ENCODE measurements around the gene EIF4G1. TPM values are rescaled to one million over a fixed set of nuclear protein-coding genes. Genes with fewer than 3 reads are reported as not detected.
A peak's percentile ranks its signal among the peaks of the same experiment; 100 is the strongest.

The EIF4G1 gene
- total and polyA plus RNA-seq, 10 of the 15 experiments (the other 5 are each of a cell fraction or from before 2014, with no cell fraction given), result 5.7 to 462 (median 237) TPM

GRCh38 chr3:184354754-184355153 is 40.3 kb downstream of the EIF4G1 start:
- Histone ChIP-seq H3K4me2 (ENCODE audit: control insufficient read depth, insufficient read depth) (no peak overlapping the region), H3K4me3 (no peak overlapping the region), H3K27me3 (replicated peaks in 1 of 2; ENCODE audit: control insufficient read depth in 2 of 2, insufficient read depth in 2 of 2, low read length in 1 of 2) (no peaks in the 10 kb centered on the region; a peak in 1 of 4 replicates), H3K36me3 (ENCODE audit: control insufficient read depth in 2 of 2, insufficient read depth in 2 of 2, low read length in 1 of 2) (no peaks in the 10 kb centered on the region), H4K20me1 (ENCODE audit: control insufficient read depth, insufficient read depth) (no peaks in the 10 kb centered on the region), H3K27ac (ENCODE audit: control insufficient read depth, insufficient read depth) (no peak overlapping the region), H3K4me1 (ENCODE audit: control insufficient read depth, insufficient read depth, low read length) (no peaks in the 10 kb centered on the region), H2AFZ (ENCODE audit: control insufficient read depth, low read depth, low read length) (no peak overlapping the region), H3K79me2 (ENCODE audit: control insufficient read depth, insufficient read depth, low read length) (no peaks in the 10 kb centered on the region), H3K9ac (ENCODE audit: control insufficient read depth, insufficient read depth, low read length) (no peak overlapping the region), H3K9me3 (replicated peaks; ENCODE audit: control insufficient read depth, insufficient read depth, low read length) (no peaks in the 10 kb centered on the region)
- WGBS (ENCODE audit: insufficient coverage, insufficient replicate concordance, low lambda C conversion rate, missing lambda C conversion rate), result 56% methylated on average over 8 of the region's 8 CpGs
- FAIRE-seq (no peak), DNase-seq (ENCODE audit: low read depth, low spot score) (no peak), ATAC-seq (peak; percentile 13)
- CTCF ChIA-PET, result interaction anchor here (0.6 to 3.7 kb wide), 8 partner anchors 16 to 166 kb away, joined by 3 to 16 read pairs (median 4); partner anchors contain the start of gene FAM131A
- TF ChIP-seq PRDM15 (CRISPR knock-in tag; IDR thresholded peaks at IDR 0.05) (no peak), PKNOX1 (IDR thresholded peaks at IDR 0.05) (no peak), MAX (IDR thresholded peaks at IDR 0.05; ENCODE audit: low read depth, low read length) (no peak), SMAD1 (IDR thresholded peaks at IDR 0.05; ENCODE audit: low read depth, partially characterized antibody) (no peak), DPF2 (IDR thresholded peaks at IDR 0.05) (no peak), ZNF622 (IDR thresholded peaks at IDR 0.05) (no peak), EZH2 (IDR thresholded peaks at IDR 0.05; ENCODE audit: borderline replicate concordance, control insufficient read depth, low read depth, low read length) (no peak), ZSCAN29 (IDR thresholded peaks at IDR 0.05) (no peak), FOXM1 (IDR thresholded peaks at IDR 0.05; ENCODE audit: low read depth, low read length) (no peak), FOS (IDR thresholded peaks at IDR 0.05; ENCODE audit: borderline replicate concordance, extremely low read depth, insufficient read length) (no peak), ZNF207 (IDR thresholded peaks at IDR 0.05; ENCODE audit: borderline replicate concordance) (no peak), NBN (IDR thresholded peaks at IDR 0.05) (no peak)
- in situ Hi-C loops (cut with MboI), result no loop called here
- intact Hi-C loops (cut with micrococcal nuclease; ENCODE audit: unreplicated experiment), result loop anchor here (1.0 kb wide), 1 partner anchor 159 kb away; no protein-coding TSS in a partner anchor
- BruUV-seq (replicated peaks), result no TSS peak
- SMC1A ChIA-PET (ENCODE audit: uncharacterized antibody, unreplicated experiment), result interaction anchor here (0.6 to 1.2 kb wide), 3 partner anchors 17 to 158 kb away, joined by 3 read pairs; no protein-coding TSS in a partner anchor
- POLR2A ChIA-PET, result interaction anchor here (1.2 kb wide), 1 partner anchor 13 kb away, joined by 3 read pairs; no protein-coding TSS in a partner anchor
- RAD21 ChIA-PET (ENCODE audit: unreplicated experiment), result interaction anchor here (2.6 kb wide), 1 partner anchor 17 kb away, joined by 11 read pairs; no protein-coding TSS in a partner anchor
